HUES64 (cell line): ENCODE measurements around the gene MARS1.

Experiments
- H3K27ac ChIP-seq: 2 replicates; pipeline ENCODE4 v1.7.0; 2013; ENCODE audit warnings: low read depth, low read length, inconsistent platforms
- H3K27me3 ChIP-seq: 2 replicates; pipeline ENCODE4 v1.6.1; 2013; ENCODE audit warnings: mild to moderate bottlenecking, low read length; ENCODE audit not compliant: insufficient read depth
- H3K36me3 ChIP-seq: 2 replicates; pipeline ENCODE4 v1.6.1; 2013; ENCODE audit warnings: mild to moderate bottlenecking, low read length; ENCODE audit not compliant: insufficient read depth
- H3K4me1 ChIP-seq: 2 replicates; pipeline ENCODE4 v1.6.1; 2013; ENCODE audit warnings: mild to moderate bottlenecking, low read length, moderate library complexity; ENCODE audit not compliant: insufficient read depth
- H3K4me3 ChIP-seq: 2 replicates; pipeline ENCODE4 v1.5.1; 2013; ENCODE audit warnings: mild to moderate bottlenecking, low read length, moderate library complexity
- H3K9ac ChIP-seq: 2 replicates; pipeline ENCODE4 v1.6.1; 2013; ENCODE audit warnings: mild to moderate bottlenecking, low read depth, low read length
- H3K9me3 ChIP-seq: 2 replicates; pipeline ENCODE4 v1.6.1; 2013; ENCODE audit warnings: low read depth, low read length; ENCODE audit not compliant: insufficient read depth
- WGBS: fragments of 150-250, 120-280 bp; methylation state at CpG from one replicate; pipeline ENCODE4 v1.1.7; 2013; ENCODE audit warnings: missing lambda C conversion rate; 5-methylcytosine and 5-hydroxymethylcytosine counted together

Gene MARS1

GRCh38 chr12:57465747-57466505, 21.9 kb upstream of the MARS1 start:
- Histone ChIP-seq H3K27ac (no peak overlapping the region), H3K27me3 (no peaks in the 10 kb centered on the region), H3K4me3 (no peak overlapping the region), H3K36me3 (no peaks in the 10 kb centered on the region; the same call in 1 of the 2 replicates), H3K4me1 (no peaks in the 10 kb centered on the region), H3K9ac (no peak overlapping the region), H3K9me3 (no peaks in the 10 kb centered on the region)
- WGBS: 93% methylated on average over 13 of the region's 14 CpGs

GRCh38 chr12:57467212-57467874, 20.5 kb upstream of the MARS1 start:
- 91% methylated on average over 12 of the region's 12 CpGs for WGBS
- H3K27ac ChIP-seq: no peak overlapping the region
- H3K4me1 ChIP-seq: no peaks in the 10 kb centered on the region
- no peaks in the 10 kb centered on the region for H3K9me3 ChIP-seq
- H3K27me3 ChIP-seq: peaks cover 5% of the 10 kb centered on the region
- H3K9ac ChIP-seq: no peak overlapping the region
- H3K4me3 ChIP-seq: no peak overlapping the region
- H3K36me3 ChIP-seq: no peaks in the 10 kb centered on the region; the same call in 1 of the 2 replicates

GRCh38 chr12:57467915-57468314, 20.0 kb upstream of the MARS1 start:
- H3K27ac ChIP-seq: no peak overlapping the region
- no peaks in the 10 kb centered on the region for H3K4me1 ChIP-seq
- H3K36me3 ChIP-seq: no peaks in the 10 kb centered on the region; the same call in 1 of the 2 replicates
- peaks cover 10% of the 10 kb centered on the region for H3K27me3 ChIP-seq
- H3K9me3 ChIP-seq: no peaks in the 10 kb centered on the region
- H3K4me3 ChIP-seq: no peak overlapping the region
- H3K9ac ChIP-seq: no peak overlapping the region
- WGBS: 90% methylated on average over 11 of the region's 11 CpGs

GRCh38 chr12:57469296-57470164, 18.3 kb upstream of the MARS1 start:
- 93% methylated on average over 10 of the region's 10 CpGs for WGBS
- H3K27ac ChIP-seq: no peak overlapping the region
- H3K9me3 ChIP-seq: no peaks in the 10 kb centered on the region
- H3K4me1 ChIP-seq: no peaks in the 10 kb centered on the region
- peaks cover 25% of the 10 kb centered on the region for H3K27me3 ChIP-seq
- H3K9ac ChIP-seq: no peak overlapping the region
- no peaks in the 10 kb centered on the region; the same call in 1 of the 2 replicates for H3K36me3 ChIP-seq
- H3K4me3 ChIP-seq: no peak overlapping the region

- 94% methylated on average over 14 of the region's 14 CpGs for WGBS
- Histone ChIP-seq H3K9me3 (no peaks in the 10 kb centered on the region), H3K27ac (no peak overlapping the region), H3K4me3 (no peak overlapping the region), H3K36me3 (no peaks in the 10 kb centered on the region; the same call in 1 of the 2 replicates), H3K4me1 (peaks cover 5% of the 10 kb centered on the region), H3K9ac (no peak overlapping the region), H3K27me3 (peaks cover 34% of the 10 kb centered on the region)
Observed at GRCh38 chr12:57470286-57470969, 17.4 kb upstream of the MARS1 start.

- no peak overlapping the region for H3K9ac ChIP-seq
Observed at GRCh38 chr12:57470970-57471656, 16.8 kb upstream of the MARS1 start.

GRCh38 chr12:57471661-57472060, 16.2 kb upstream of the MARS1 start:
- WGBS: 94% methylated on average over 3 of the region's 3 CpGs
- Histone ChIP-seq H3K4me1 (peaks cover 5% of the 10 kb centered on the region), H3K4me3 (no peak overlapping the region), H3K27ac (no peak overlapping the region), H3K27me3 (peaks cover 46% of the 10 kb centered on the region), H3K36me3 (no peaks in the 10 kb centered on the region; the same call in 1 of the 2 replicates), H3K9ac (no peak overlapping the region), H3K9me3 (no peaks in the 10 kb centered on the region)

More at GRCh38 chr12:57470970-57471656, 16.8 kb upstream of the MARS1 start:
- Histone ChIP-seq H3K27me3 (peaks cover 40% of the 10 kb centered on the region), H3K36me3 (no peaks in the 10 kb centered on the region; the same call in 1 of the 2 replicates), H3K4me3 (no peak overlapping the region), H3K4me1 (peaks cover 5% of the 10 kb centered on the region), H3K9me3 (no peaks in the 10 kb centered on the region), H3K27ac (no peak overlapping the region)
- 88% methylated on average over 4 of the region's 4 CpGs for WGBS

GRCh38 chr12:57472391-57472790, 15.5 kb upstream of the MARS1 start:
- Histone ChIP-seq H3K9me3 (no peaks in the 10 kb centered on the region), H3K27me3 (peaks cover 53% of the 10 kb centered on the region), H3K4me1 (peaks cover 5% of the 10 kb centered on the region), H3K27ac (no peak overlapping the region), H3K36me3 (no peaks in the 10 kb centered on the region; the same call in 1 of the 2 replicates), H3K4me3 (no peak overlapping the region), H3K9ac (no peak overlapping the region)
- 90% methylated on average over 2 of the region's 3 CpGs for WGBS

GRCh38 chr12:57473392-57473791, 14.5 kb upstream of the MARS1 start:
- H3K9ac ChIP-seq: no peak overlapping the region
- H3K9me3 ChIP-seq: no peaks in the 10 kb centered on the region
- no peak overlapping the region for H3K27ac ChIP-seq
- 80% methylated on average over 2 of the region's 3 CpGs for WGBS
- H3K27me3 ChIP-seq: peaks cover 59% of the 10 kb centered on the region
- H3K4me3 ChIP-seq: no peak overlapping the region
- H3K4me1 ChIP-seq: peaks cover 5% of the 10 kb centered on the region
- H3K36me3 ChIP-seq: no peaks in the 10 kb centered on the region; the same call in 1 of the 2 replicates

- Histone ChIP-seq H3K36me3 (no peaks in the 10 kb centered on the region; the same call in 1 of the 2 replicates), H3K27me3 (peaks cover 60% of the 10 kb centered on the region), H3K27ac (no peak overlapping the region), H3K9ac (no peak overlapping the region), H3K4me3 (no peak overlapping the region), H3K9me3 (no peaks in the 10 kb centered on the region), H3K4me1 (peaks cover 5% of the 10 kb centered on the region)
- WGBS: 95% methylated on average over 5 of the region's 5 CpGs
Observed at GRCh38 chr12:57473886-57474285, 14.0 kb upstream of the MARS1 start.
